SKM-1 (cell line): ENCODE data around the gene ZNF334.

Source experiments
- DNase-seq: peaks from one replicate; lab custom pipeline; 2025; ENCODE audit not compliant: unreplicated experiment; lab: John Stamatoyannopoulos, UW

ZNF334 gene

DNA sequence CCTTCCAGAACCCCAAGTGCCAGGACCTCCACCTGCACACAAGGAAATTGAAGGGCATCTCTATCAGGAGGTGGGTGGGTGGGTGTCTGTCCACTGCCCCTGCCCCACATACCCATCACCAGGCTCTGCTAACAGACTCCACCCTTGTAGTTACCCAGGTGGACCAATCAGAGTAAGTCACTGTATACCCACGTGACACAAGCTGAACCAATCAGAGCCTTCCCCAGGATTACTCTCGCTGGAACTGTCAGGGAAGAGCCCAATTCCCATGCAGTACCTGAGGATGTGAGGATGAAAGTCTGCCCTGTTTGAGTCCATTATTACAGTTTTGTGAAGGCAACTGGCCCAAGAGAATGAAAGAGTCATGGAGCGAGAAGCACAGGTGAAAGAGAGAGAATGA, 32.9 kb upstream of the ZNF334 start:
- DNase-seq = no peak

DNA sequence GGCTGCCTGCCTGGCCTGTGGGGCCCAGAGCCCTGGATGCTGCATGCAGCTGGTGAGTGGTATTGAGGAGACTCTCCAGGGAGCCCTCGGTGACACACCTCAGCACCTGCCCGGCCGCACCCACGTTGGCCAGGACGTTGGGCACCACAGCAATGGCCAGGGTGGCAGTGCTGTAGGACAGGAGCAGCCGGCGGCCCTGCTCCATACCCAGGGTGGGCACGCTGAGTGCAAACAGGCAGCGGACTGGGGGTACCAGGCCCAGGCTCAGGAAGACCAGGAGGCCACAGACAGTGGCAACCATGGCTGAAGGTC, 32.4 kb upstream of the ZNF334 start:
- DNase-seq = no peak

DNA sequence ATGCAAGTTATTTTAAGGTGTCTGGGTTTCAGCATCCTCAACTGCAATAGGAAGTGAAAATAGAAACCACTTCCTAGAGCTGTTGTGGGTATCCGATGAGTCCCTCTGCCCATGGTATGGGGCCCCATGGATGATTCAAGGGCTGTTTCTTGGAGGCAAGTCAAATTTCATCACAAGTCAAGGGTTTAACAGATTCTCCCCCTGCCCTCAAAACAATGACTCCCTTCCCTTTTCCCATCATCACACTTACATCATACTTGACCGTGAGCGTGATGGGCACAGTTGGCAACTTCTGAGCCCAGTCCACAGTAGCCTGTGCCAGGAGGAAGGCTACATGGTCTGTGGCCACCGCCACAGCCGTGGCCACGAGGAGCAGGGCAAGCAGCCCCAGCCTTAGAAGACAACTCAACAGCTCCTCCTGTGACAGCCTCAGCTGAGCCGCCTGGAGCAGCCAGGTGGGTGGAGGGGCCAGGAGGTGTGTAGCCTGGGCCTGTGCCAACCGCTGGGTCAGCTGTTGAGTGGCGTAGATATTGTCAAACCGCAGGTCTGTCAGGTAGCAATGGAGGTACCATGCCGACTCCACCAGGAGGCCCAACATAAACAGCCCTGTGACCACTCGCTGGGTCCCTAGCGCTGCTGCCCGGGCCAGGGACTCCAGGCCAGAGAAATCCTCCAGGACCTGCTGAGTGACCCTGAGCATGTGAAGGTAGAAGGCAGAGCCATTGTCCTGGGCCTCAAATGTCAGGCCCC, 31.9 kb upstream of the ZNF334 start:
- peak; percentile 94 for DNase-seq

DNA sequence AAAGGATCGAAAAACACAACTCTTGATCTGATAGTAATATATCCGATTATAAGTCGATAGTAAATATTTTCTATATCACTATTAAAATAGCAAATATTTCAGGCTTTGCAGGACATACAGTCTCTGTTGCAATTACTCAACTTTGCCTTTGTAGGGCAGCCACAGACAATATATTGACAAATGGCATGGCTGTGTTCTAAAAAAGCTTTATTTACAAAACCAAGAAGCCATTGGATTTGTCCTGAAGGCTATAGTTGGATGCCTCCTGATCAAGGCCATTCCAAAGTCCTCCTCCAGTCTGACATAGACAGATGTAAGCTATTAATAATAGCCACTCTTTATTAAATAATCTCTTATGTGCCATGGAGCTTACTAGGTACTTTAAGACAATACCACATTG, 31.2 kb upstream of the ZNF334 start:
- DNase-seq = no peak

DNA sequence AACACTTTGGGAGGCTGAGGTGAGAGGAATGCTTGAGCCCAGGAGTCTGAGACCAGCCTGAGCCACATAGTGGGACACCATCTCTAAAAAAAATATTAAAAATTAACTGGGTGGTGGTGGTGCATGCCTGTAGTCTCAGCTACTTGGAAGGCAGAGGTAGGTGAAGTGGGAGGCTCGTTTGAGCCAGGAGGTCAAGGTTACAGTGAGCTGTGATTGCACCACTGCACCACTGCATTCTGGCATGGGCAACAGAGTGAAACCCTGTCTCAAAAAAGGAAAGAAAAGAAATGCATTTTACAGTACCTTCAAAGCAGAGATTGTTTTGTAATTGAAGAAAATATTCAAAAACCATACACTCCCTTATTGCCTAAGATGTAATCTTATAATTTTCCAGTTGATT, 30.6 kb upstream of the ZNF334 start:
- no peak for DNase-seq

DNA sequence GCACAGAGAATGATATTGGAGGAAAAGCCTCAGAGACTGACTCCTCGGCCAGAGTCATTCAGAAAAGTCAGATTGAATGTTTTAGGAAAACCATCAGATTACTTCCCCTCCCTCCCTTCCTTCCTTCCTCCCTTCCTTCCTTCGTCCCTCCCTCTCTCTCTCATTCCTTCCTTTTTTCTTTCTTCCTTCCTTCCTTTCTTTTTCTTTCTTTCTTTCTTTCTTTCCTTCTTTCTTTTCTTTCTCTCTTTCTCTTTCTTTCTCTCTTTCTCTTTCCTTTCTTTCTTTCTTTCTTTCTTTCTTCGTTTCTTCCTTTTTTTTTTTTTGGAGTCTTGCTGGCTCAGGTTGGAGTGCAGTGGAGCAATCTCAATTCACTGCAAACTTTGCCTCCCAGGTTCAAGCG, 29.7 kb upstream of the ZNF334 start:
- no peak for DNase-seq

DNA sequence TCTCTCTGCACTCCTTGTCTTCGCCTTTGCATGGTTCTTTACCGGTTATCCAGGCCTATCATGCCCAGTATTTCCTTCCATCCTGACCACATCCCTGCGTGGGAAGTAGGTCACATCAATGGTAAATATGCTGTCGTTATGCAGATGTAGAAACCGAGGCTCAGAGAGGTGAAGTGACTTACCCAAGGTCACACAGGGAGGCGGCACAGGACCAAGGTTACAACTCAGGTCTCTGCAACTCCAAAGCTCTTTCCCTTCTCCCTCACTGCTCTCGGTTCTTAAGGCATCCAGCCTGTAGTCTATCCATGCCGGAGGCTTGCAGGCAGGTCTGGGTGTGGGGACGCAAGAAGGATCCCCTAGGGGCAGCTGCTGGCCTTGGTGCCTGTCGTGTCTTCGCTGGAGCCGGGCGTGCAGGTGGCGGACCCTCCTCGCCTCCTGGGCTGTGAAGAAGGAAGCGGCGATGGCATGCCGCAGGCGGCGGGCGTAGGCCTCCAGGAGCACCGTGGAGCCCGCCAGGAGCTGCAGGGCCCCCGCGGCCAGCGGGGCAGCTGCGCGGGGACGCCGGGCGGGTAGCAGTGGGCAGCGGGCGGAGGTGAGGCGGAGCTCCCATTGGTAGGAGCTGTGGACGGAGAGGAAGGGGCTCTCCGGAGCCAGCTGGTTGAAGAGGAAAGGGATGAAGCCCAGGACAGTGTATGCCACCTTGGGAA, 28.0 kb upstream of the ZNF334 start:
- no peak for DNase-seq

DNA sequence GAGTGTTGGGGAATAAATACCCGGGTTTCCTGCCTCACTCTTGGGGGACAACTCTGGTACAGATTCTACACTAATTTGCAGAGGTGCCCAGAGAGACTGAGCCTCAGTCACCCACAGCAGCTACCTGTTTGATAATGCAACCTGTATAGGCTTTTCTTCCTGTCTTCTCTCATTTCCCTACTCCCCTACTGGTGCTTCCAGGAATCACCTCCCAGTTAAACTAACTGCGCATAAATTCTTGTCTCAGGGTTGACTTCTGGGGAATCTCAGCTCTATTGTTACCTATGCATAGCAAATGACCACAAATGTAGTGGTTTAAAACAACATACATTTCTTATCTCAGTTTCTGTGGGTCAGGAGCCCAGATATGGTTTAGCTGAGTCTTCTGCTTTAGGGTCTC, 25.8 kb upstream of the ZNF334 start:
- no peak for DNase-seq

DNA sequence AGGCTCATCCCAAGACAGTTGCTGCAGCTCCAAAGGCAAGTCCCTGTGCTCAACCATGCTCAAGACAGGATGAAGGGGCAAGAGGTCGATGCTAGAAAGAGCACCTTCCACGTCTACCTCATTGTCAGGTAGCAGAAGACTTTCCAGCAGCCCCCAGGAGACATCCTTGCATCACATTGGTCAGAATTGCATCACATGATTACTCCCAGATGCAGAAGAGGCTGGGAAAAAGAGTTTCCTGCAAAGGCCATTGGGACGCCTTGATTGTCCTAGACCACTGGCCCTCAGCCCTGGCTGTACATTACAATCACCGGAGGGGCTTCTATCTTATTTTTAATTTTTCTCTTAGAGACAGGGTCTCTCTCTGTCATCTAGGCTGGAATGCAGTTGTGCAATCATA, 17.3 kb upstream of the ZNF334 start:
- DNase-seq = no peak

DNA sequence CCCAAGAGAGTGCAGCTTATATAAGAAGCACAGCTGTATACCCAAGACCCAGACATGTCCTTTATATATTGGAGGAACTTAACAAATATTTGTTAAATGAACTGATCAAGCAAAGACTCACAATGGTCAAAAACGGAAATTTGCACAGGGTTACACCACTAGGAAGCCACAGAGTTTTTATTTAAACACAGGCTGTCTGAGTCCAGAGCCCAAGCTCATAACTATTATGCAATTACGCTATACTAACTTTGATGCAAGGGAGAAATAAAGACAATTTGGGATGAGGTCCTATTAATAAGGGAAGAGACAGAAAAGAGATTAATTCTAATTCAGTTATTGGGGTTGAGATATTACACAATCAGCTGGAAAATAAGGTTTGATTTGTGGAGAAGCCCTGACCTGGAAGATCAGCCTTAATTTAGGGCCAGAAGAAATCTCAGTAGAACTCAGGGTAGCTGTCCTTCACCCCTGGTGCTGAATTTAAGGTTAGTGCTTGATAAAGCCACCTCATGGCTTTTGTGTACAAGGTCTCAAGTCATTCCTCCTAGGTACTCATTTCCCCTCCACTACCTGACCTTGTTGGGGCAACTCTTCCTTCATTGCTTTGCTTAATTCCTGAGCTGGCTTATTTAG, 10.5 kb upstream of the ZNF334 start:
- DNase-seq = no peak

DNA sequence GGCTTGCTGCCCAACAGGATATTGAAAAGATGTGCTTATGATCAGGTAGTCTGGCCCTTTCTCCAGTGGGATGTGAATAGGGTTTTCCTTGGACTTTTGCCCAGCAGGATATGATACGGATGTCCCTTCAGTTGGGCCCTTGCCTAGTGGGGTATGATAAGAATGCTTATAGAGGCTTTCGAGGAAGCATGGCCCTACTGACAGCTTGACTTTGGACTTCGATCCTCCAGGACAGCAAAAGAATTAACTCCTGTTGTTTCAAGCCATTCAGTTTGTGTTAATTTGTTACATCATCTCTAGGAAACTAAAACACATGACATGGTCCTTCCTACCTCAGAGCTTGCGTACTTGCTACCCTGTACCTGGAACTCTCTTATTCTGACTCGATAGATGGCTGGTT, 9.7 kb upstream of the ZNF334 start:
- no peak for DNase-seq

DNA sequence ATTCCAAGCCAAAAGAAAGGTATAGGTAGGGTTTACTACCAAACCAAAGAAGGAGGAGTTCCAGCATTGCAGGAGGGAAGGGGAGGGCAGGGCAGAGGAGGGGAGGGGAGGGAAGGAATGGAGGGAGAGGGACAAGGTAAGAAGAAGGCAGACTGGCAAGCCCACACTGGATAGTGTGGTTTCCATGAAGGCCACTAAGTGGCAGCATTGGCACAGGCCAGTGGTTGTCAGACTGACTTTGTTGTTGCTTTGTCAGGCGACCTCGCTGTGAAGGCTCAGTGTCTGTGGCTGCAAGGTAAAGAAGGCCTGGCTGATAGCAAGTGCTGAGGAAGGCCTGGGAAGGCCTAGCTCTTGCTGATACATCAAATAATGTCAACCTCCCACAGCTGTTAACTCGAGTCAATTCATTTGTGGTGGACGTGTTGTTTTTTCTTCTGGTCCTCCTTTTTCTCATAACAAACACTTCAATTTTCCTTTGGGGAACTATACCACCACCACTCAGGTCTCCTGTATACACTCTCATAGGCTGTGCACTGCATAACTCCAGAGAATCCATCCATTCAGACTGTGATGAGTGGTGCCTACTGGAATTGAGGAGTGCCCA, 7.7 kb upstream of the ZNF334 start:
- peak; percentile 21 for DNase-seq

DNA sequence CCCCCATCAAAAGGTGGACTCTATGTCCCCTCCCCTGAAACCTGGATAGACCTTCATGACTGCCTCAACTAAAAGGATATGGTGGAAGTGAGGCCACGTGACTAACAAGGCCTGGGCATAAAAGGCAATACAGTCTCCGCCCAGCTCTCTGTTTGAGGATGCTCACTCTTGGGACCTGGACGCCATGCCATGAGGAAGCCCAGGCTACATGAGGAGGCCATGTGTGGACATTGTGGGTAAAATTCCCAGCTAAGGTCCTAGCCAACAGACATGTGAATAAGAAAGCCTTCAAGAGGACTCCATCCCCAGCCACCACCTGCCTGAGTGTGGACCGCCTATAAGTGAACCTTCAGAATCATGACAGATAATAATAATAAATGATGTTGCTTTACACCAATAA, 7.2 kb upstream of the ZNF334 start:
- DNase-seq = no peak

DNA sequence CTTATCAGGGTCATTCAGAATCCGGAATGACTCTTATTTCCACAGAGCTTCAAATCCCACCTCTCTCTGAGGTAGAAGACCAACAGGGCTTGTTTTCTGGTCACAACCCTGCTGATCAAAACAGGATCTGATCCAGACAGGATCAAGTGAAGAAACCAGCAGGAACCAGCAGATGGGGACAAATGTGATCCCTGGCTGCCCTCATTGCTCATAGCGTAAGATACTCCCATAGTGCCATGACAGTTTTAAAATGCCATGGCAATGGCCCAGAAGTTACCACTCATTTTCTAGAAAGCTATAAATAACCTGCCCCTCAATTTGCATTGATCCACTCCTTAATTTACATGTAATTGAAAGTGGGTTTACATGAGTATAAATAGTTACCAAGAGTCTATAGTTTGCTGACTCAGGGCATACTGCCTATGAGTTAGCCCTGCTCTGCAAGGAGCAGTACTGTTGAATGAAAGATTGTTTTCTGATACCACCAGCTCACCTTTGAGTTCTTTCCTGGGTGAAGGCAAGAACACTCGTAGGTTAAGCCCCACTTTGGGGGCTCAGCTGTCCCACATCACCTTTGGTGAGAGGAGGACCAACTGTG, 6.2 kb upstream of the ZNF334 start:
- no peak for DNase-seq

DNA sequence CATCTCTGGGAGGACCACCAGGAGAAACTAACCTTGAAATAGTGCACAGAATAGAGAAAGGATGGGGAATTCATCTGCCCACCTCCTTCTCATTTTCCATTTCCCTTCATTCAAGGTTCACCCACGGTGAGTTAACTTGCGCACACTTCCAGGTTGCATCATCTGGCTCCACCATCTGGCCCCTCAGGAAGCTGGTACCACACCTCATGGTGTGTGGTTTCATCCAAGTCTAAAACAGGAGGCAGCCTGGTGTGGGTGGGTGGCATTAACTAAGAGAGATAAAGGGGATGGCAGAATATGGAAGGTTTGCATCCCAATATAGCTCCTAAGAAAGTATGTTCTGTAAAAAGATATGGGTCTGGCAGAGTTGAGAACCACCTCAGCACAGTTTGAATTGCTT, 3.8 kb downstream of the ZNF334 start:
- DNase-seq = no peak

DNA sequence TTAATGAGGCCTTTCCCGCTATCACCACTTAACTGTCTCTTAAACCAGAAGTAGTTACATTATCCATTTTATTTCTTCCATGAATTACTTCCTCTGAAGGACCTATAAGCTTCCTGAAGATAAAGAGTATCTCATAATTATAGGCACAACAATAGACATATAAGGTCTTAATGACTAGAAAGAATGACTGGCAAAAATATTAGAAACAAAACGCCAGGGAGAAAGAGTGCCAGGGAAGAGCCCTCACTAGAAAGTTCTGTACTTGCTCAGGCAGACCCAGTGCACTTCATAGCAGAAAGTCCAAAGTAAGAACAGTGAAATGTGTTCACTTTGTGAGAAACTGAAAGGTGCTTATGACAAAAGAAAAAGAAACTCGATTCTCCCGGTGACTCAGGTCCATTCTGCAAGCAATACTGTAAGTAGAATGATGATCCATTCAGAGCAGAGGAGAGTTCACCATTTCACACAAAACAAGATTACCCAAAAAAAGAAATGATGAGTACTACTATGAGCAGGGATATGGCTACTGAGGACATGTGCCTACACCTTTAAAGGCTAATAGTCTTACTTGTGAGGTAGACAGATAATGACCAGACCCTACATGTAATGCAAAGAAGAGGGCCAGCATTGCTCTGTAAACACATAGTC, 5.5 kb downstream of the ZNF334 start:
- DNase-seq = no peak

DNA sequence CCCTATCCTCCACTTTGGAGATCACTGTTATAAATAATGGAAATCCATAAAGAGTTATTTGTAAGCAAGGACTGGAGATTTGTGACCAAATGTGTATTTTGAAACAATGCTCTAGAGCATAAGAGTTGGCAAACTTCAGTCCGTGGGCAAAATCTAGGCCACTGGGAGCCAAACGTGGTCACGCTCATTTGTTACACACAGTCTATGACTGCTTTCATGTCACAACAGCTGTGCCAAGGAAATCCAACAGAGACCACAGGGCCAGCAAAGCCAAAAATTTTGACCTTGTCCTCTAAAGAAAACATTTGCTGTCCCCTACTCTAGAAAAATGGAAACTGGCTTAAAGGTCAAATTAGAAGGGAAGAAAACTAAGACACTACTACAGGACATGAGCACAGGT, 7.9 kb downstream of the ZNF334 start:
- DNase-seq = no peak

DNA sequence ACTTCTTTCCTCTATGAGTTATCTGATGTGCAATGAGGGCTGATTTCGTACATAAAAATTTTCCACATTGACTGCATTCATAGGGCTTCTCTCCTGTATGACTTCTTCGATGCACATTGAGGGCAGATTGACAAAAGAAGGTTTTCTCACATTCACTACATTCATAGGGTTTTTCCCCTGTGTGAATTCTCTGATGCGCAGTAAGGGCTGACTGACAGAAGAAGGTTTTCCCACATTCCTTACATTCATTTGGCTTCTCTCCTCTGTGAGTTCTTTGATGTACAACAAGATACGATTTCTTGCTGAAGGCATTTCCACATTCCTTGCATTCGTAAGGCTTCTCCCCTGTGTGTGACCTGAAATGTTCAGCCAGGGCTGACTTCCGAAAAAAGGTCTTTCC, 11.4 kb downstream of the ZNF334 start:
- DNase-seq = no peak

DNA sequence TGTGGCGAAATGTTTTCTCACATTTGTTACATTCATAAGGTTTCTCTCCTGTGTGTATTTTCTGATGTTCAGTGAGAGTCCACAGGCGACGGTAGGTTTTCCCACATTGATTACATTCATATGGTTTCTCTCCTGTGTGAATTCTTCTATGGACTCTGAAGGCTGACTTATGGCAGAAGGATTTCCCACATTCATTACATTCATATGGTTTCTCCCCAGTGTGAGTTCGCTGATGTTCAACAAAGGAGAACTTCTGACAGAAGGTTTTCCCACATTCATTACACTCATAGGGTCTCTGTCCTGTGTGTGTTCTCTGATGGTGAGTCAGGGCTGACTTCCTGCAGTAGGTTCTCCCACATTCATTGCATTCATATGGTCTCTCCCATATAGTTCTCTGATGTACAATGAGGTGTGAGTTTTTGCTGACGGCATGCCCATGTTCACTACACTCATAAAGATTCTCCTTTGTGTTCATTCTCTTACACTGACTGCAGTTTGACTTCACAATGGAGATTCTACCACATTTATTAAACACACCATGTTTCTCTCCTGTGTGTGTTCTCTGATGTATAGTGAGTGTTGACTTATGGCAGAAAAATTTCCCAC, 11.9 kb downstream of the ZNF334 start:
- DNase-seq = no peak

DNA sequence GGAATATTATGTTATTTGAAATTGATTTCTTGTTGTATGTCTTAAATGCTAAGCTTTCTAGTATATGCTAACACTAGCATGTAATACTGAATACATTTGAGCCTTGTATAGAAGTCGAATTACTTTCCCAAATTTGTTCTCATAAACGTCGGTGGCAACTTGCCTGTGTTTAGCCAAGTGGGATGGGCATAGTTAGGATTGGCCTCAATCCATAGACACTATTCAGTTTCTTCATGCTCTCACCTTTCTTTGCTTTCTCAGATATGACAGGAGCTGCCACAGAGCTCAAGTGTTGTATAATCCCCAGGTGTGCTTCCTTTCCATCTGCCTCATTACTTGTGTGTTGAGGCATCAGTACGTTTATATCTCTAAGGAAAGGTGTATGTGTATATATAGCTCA, 19.3 kb downstream of the ZNF334 start:
- no peak for DNase-seq

DNA sequence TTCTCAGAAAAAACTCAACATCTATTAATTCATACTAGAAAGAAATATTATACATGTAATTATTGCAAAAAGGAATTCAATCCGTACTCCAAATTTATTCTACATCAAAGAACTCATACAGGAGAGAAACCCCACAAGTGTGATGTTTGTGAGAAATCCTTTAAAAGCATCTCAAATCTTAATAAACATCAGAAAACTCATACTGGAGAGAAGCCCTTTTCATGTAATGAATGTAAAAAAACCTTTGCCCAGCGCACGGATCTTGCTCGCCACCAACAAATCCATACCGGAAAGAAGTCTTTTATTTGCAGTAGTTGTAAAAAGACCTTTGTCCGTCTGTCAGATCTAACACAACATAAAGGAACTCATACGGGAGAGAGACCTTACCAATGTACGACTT, 22.0 kb downstream of the ZNF334 start:
- no peak for DNase-seq
